GM18858 (cell line): ENCODE results near the gene TMEM121.
"Not testable (repeated sequence)": the region's sequence is repeated elsewhere in the genome, so short reads cannot be mapped to it uniquely, and the experiment has no call there.

Source experiments
- ATAC-seq: cut with Tn5 transposase; IDR thresholded peaks from one replicate; pipeline ENCODE4 v1.9.1; 2021; ENCODE audit not compliant: unreplicated experiment

Gene TMEM121

DNA sequence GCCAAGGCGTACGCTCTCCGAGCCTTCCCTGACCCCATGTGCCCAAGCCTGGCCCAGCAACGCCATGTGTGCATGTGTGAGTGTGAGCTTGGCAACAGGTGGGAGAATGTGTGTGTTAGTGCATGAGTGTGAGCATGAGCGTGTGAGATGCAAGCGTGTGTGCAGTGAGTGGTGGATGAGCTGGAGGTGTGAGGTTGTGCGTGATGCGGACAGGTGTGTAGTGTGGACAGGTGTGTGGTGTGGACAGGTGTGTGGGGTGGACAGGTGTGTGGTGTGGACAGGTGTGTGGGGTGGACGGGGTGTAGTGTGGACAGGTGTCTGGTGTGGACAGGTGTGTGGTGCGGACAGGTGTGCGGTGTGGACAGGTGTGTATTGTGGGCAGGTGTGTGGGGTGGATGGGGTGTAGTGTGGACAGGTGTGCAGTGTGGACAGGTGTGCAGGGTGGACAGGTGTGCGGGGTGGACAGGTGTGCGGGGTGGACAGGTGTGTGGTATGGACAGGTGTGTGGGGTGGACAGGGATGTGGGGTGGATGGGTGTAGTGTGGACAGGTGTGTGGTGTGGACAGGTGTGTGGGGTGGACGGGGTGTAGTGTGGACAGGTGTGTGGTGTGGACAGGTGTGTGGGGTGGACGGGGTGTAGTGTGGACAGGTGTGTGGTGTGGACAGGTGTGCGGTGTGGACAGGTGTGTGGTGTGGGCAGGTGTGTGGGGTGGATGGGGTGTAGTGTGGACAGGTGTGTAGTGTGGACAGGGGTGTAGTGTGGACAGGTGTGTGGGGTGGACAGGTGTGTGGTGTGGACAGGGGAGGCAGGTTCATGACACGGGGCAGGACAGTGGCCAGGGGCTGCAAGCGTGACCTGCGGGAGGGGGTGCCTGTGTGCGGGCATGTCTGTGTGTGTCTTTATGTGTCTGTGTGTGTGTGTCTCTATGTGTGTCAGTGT is 41.1 kb downstream of the TMEM121 start:
- not testable (repeated sequence) for ATAC-seq

DNA sequence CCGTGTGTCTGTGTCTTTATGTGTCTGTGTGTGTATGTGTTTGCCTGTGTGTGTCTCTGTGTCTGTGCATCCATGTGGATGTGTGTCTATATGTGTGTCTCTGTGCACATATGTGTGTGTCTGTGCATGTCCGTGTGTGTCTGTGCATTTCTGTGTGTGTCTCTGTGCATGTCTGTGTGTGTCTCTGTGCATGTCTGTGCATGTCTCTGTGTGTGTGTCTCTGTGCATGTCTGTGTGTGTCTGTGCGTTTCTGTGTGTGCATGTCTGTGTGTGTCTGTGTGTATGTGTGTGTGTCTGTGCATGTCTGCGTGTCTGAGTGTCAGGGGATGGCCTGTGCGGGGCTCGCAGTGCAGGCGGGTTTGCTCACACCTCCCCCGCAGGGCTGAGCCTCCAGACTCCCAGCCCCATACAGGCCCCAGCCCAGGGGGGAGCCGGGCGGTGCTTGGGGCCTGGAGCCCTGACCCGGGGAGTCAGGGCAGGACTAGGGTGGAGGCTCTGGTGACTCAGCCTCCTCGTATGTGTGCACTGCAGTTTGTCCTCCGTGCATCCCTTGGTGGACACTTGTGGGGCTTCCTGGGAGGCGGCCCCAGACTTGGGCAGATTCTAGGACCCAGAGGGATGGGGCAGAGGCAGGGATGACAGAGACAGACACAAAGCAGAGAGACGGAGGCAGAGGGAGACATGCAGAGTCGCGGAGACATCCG is 41.9 kb downstream of the TMEM121 start:
- ATAC-seq = not testable (repeated sequence)

DNA sequence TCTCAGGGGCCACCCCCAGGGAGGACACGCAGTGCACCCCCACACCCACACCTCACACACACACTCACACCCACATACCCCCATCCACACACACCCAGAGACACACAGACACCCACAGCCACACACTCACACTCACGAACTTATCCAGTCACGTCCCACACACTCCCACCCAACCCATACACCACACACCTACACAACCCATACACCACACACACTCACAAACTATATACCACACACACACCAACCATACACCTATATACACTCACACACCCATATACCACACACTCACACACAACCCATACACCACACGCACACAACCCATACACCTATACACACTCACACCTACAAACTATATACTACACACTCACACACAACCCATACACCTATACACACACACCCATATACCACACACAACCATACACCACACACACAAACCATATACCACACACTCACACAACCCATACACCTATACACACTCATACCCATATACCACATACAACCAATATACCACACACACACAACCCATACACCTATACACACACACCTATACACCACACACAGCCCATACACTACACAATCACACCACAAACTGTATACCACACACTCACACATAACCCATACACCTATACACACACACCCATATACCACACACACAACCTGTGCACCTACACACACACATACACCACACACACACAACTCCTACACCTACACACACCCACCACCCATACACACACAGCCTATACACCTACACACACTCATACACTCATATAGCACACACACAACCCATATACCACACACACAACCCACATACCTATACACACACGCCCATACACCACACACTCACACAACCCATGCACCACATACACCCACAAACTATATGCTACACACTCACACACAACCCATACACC is 42.7 kb downstream of the TMEM121 start:
- no peak for ATAC-seq

DNA sequence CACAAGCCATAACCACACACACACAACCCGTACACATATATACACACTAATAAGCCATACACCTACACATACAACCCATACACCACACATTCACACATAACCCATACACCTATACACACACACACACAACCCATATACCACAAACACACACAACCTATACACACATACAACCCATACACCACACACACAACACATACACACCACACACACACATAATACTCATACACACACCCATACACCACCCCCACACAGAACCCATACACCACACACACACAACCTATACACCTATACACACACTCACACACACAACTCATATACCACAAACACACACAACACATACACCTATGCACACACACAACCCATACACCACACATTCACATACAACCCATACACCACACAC is 44.1 kb downstream of the TMEM121 start:
- no peak for ATAC-seq

DNA sequence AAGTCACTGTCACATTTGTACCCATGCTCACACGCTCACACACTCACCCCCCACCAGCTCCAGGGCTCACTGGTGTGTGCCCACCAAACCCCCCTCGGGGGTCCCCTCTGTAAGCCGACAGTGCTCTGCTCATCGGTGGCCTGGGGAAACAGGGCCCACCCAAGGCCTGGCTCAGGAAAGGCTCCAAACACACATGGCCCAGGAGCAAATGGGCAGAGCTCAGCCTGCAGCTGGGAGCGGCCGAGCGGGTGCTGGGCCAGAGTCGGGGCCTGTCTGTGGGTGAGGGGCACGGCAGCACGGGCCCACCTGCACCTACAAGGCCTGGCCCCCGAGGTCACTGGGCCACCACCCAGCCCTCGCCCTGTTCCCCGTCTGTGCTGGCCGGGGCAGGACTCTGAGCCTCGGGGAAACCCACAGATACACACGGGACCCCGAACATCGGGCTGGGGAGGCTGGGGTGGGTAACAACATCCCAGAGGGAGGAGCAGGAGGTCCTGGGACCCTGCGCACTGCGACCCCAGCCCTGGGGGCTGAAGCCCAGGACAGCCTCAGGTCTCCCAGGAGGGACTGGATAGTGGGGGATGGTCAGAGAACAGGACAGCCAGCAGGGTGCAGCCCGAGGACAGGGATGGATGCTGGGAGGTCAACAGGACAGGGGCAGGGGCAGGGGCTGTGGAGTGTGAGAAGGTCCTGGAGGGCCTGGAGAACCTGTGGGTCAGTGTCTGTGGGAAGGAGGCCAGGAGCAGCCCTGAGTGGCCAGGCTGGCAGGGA is 45.0 kb downstream of the TMEM121 start:
- not testable (repeated sequence) for ATAC-seq

DNA sequence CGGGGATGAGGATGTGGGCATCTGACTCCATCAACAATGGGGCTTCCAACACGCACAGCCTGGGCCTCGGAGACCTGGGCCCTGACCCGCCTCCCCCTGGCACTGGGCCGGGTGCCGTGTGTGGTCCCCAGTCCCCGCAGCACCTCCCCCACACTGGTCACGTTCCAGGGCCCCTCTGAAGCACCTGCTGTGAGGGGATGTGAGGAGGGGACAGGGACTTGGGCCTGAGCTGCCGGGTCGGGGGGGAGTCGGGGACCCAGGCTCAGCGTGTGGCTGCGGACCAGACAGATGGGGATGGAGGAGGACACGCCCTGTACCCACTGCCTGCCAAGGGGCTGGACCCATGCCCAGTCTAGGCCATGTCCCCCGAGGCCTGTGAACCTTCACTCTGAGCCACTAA is 45.7 kb downstream of the TMEM121 start:
- ATAC-seq = not testable (repeated sequence)

DNA sequence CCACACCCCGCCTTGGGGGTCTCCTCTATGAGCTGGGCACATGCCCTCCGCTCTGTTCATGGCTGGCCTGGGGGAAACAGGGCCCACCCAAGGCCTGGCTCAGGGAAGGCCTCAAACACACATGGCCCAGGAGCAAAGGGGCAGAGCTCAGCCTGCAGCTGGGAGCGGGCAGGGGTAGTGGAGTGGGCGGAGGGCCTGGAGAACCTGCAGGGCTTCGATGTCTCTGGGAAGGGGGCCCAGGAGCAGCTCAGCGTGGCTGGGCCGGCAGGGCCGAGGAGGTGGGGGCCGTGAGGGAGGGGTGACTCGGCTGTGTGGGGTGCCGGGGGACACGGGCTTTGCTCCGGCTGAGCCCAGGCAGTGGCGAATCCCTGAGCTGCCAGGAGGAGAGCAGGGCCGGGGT is 47.5 kb downstream of the TMEM121 start:
- ATAC-seq = not testable (repeated sequence)

DNA sequence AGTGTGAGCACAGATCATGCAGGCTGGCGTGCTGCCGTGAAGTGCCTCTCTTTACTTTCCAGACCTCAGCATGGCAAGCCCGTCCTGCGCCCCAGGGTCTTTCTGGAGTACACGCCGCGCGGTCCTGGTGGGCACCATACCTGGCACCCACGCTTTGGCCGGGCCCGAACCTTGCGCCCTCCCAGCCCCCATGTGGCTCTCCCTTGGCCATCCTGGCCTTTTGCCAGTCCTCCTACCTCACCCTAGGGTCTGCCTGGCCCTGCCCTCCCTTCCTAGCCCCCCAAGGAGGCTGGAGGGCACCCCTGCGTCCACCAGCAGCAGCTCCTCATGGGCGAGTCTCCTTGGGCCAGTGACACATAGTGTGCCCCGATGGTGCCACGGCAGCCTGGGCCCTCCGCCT is 48.0 kb downstream of the TMEM121 start:
- ATAC-seq = not testable (repeated sequence)

DNA sequence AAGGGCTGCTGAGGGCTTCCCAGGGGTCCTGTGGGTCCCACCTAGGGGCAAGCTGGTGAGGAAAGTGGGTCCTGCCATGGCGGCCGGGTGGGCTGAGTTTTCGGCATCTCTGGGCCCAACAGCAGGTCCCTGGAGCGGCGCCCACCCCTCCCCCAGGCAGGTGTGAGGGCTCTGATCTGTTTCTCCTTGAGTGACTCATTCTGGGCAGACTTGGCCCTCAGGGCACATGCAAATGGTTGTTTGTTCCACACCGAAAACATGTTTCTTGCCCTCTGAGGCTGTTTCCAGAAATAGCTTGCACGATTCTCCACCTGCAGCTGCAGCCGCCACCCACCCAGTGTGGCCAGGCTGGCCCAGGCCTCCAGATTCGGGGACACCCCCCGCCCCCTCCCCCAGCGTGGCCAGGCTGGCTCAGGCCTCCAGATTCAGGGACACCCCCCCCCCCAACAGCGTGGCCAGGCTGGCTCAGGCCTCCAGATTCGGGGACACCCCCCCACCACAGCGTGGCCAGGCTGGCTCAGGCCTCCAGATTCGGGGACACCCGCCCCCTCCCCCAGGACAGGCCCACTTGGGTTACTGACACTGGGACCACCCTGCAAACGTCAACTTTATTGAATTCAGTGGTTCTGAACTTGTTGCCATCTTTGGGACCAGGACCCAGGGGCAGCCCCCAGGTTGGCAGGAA is 48.8 kb downstream of the TMEM121 start:
- peak; percentile 46 for ATAC-seq

DNA sequence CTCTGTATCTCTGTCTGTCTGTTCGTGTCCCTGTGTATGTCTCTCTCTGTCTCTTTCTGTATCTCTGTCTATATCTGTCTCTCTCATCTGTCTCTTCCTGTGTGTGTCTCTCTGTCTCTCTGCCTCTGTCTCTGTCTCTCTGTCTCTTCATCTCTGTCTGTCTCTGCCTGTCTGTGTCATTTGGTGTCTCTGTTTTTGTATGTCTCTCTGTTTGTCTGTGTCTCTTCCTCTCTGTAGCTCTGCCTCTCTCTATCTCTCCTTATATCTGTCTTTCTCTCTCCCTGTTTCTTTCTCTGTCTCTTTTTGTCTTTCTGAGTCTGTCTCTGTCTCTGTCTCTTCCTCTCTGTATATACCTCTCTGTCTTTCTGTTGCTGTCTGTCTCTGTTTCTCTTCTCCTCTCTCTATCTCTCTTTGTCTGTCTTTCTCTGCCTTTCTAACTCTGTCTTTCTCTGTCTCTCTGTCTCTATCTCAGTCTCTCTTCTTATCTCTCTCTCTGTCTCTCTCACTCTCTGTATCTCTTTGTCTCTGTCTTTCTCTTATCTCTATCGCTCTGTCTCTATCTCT is 50.2 kb downstream of the TMEM121 start:
- ATAC-seq = no peak

DNA sequence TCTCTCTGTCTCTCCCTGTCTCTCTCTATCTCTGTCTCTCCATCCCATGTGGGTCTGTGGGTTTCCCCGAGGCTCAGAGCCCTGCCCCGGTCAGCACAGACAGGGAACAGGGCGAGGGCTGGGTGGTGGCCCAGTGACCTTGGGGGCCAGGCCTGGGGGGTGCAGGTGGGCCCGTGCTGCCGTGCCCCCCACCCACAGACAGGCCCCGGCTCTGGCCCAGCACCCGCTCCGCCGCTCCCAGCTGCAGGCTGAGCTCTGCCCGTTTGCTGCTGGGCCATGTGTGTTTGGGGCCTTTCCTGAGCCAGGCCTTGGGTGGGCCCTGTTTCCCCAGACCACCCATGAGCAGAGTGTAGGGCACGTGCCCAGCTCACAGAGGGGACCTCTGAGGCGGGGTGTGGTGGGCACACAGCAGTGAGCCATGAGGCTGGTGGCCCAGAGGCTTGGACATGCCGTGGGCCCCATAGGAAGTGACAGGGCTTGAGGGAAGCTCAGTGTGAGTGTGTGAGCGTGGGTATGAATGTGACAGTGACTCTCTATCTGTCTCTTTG is 51.0 kb downstream of the TMEM121 start:
- no peak for ATAC-seq

DNA sequence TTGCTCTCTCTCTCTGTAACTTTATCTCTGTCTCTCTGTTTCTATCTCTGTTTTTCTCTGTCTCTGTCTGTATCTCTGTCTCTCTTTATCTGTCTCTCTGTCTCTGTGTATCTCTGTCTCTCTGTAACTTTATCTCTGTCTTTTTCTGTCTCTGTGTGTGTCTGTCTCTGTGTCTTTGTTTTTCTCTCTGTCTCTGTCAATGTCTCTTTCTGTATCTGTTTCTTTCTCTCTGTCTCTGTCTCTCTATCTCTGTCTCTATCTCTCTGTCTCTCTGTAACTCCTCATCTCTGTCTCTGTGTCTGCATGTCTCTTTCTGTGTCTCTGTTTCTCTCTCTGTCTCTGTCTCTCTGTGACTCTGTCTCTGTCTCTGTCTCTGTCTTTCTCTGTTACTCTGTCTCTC is 51.7 kb downstream of the TMEM121 start:
- no peak for ATAC-seq

DNA sequence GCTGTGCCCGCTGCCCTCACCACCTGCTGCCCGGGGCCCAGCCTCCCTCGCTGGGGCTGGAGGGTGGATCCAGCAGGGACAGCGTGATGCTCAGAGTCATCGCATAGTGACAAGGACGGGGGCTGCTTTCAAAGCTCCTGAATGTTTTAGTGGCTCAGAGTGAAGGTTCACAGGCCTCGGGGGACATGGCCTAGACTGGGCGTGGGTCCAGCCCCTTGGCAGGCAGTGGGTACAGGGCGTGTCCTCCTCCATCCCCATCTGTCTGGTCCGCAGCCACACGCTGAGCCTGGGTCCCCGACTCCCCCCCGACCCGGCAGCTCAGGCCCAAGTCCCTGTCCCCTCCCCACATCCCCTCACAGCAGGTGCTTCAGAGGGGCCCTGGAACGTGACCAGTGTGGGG is 52.8 kb downstream of the TMEM121 start:
- not testable (repeated sequence) for ATAC-seq
